Measurements from ENCODE around the gene PROSER2. TPM values are rescaled to one million over a fixed set of nuclear protein-coding genes. Genes with fewer than 3 reads are reported as not detected.

Gene PROSER2
- total and polyA plus RNA-seq, 2 donors from 2014 or later: 8.1 to 48.2 TPM

- H3K4me1 ChIP-seq (ENCODE audit: control insufficient read depth in 2 of 3, insufficient read depth in 2 of 3, low read depth in 1 of 3, low read length in 3 of 3): no peaks in the 10 kb centered on the region
- DNase-seq (no peak), FAIRE-seq (no peak)
- no peaks in the 10 kb centered on the region for H3K36me3 ChIP-seq (ENCODE audit: control insufficient read depth in 2 of 3, insufficient read depth in 3 of 3, low read length in 3 of 3)
- no peaks in the 10 kb centered on the region for H3K9me3 ChIP-seq (ENCODE audit: control insufficient read depth in 2 of 3, insufficient read depth in 1 of 3, low read length in 3 of 3)
- H3K9ac ChIP-seq (ENCODE audit: low read length in 3 of 3): no peak overlapping the region
- H3K27me3 ChIP-seq (ENCODE audit: control insufficient read depth, insufficient read depth, low read length): no peaks in the 10 kb centered on the region
- H3K4me3 ChIP-seq (ENCODE audit: low read length in 3 of 3): peak overlapping the region; percentile 47 to 61 (median 58)
- no peak for TF ChIP-seq CTCF (IDR thresholded peaks at IDR 0.05; ENCODE audit: borderline replicate concordance, extremely low read depth, insufficient read depth)
- no peak overlapping the region for H3K27ac ChIP-seq (ENCODE audit: low read depth in 2 of 2, low read length in 2 of 2)
- intact Hi-C loops (cut with DNase I): no loop called here
These were observed 1.2 kb downstream of the PROSER2 start for GRCh38 chr10:11824376-11824775.

- no peak for FAIRE-seq
- Histone ChIP-seq H3K27ac (ENCODE audit: low read depth in 2 of 2, low read length in 2 of 2) (no peak overlapping the region), H3K36me3 (ENCODE audit: control insufficient read depth in 2 of 3, insufficient read depth in 3 of 3, low read length in 3 of 3) (no peaks in the 10 kb centered on the region), H3K27me3 (ENCODE audit: control insufficient read depth, insufficient read depth, low read length) (no peaks in the 10 kb centered on the region), H3K4me1 (ENCODE audit: control insufficient read depth in 2 of 3, insufficient read depth in 2 of 3, low read depth in 1 of 3, low read length in 3 of 3) (no peaks in the 10 kb centered on the region), H3K9me3 (ENCODE audit: control insufficient read depth in 2 of 3, insufficient read depth in 1 of 3, low read length in 3 of 3) (no peaks in the 10 kb centered on the region), H3K4me3 (ENCODE audit: low read length in 3 of 3) (peak overlapping the region in 2 of 3 donors; percentile 33 to 58), H3K9ac (ENCODE audit: low read length in 3 of 3) (no peak overlapping the region)
- TF ChIP-seq CTCF (IDR thresholded peaks at IDR 0.05; ENCODE audit: borderline replicate concordance, extremely low read depth, insufficient read depth): no peak
- intact Hi-C loops (cut with DNase I): no loop called here
- no peak for DNase-seq
These were observed 1.7 kb downstream of the PROSER2 start for GRCh38 chr10:11824825-11825224.

- FAIRE-seq (no peak), DNase-seq (no peak)
- Histone ChIP-seq H3K4me1 (ENCODE audit: control insufficient read depth in 2 of 3, insufficient read depth in 2 of 3, low read depth in 1 of 3, low read length in 3 of 3) (peaks cover 0 to 3% (median 0%) of the 10 kb centered on the region in 3 donors), H3K9ac (ENCODE audit: low read length in 3 of 3) (no peak overlapping the region), H3K36me3 (ENCODE audit: control insufficient read depth in 2 of 3, insufficient read depth in 3 of 3, low read length in 3 of 3) (no peaks in the 10 kb centered on the region), H3K27me3 (ENCODE audit: control insufficient read depth, insufficient read depth, low read length) (no peaks in the 10 kb centered on the region), H3K4me3 (ENCODE audit: low read length in 3 of 3) (no peak overlapping the region), H3K27ac (ENCODE audit: low read depth in 2 of 2, low read length in 2 of 2) (no peak overlapping the region), H3K9me3 (ENCODE audit: control insufficient read depth in 2 of 3, insufficient read depth in 1 of 3, low read length in 3 of 3) (no peaks in the 10 kb centered on the region)
- TF ChIP-seq CTCF (IDR thresholded peaks at IDR 0.05; ENCODE audit: borderline replicate concordance, extremely low read depth, insufficient read depth): no peak
- intact Hi-C loops (cut with DNase I): no loop called here
These were observed 2.7 kb downstream of the PROSER2 start for GRCh38 chr10:11825796-11826414.

- no peak for DNase-seq
- H3K9me3 ChIP-seq (ENCODE audit: control insufficient read depth in 2 of 3, insufficient read depth in 1 of 3, low read length in 3 of 3): no peaks in the 10 kb centered on the region
- no peak for TF ChIP-seq CTCF (IDR thresholded peaks at IDR 0.05; ENCODE audit: borderline replicate concordance, extremely low read depth, insufficient read depth)
- no peak overlapping the region for H3K4me3 ChIP-seq (ENCODE audit: low read length in 3 of 3)
- intact Hi-C loops (cut with DNase I): no loop called here
- no peak overlapping the region for H3K27ac ChIP-seq (ENCODE audit: low read depth in 2 of 2, low read length in 2 of 2)
- H3K9ac ChIP-seq (ENCODE audit: low read length in 3 of 3): no peak overlapping the region
- no peak for FAIRE-seq
- no peaks in the 10 kb centered on the region for H3K27me3 ChIP-seq (ENCODE audit: control insufficient read depth, insufficient read depth, low read length)
- H3K4me1 ChIP-seq (ENCODE audit: control insufficient read depth in 2 of 3, insufficient read depth in 2 of 3, low read depth in 1 of 3, low read length in 3 of 3): peaks cover 0 to 6% (median 2%) of the 10 kb centered on the region in 3 donors
- no peaks in the 10 kb centered on the region for H3K36me3 ChIP-seq (ENCODE audit: control insufficient read depth in 2 of 3, insufficient read depth in 3 of 3, low read length in 3 of 3)
These were observed 3.9 kb downstream of the PROSER2 start for GRCh38 chr10:11827006-11827405.

All from kidney (tissue), 14 donors.